Pulmonary artery endothelial cell (primary cell): ENCODE data around the gene RUFY1. TPM values are rescaled to one million over a fixed set of nuclear protein-coding genes. Genes with fewer than 3 reads are reported as not detected.

Experiments used
- DNase-seq: peaks from one replicate; pipeline ENCODE4 v3.0.0-alpha.2; 2011; ENCODE audit warnings: low read depth, low spot score
- total RNA-seq: library from RNA; depleted of rRNA; stranded (reverse); fragments of >200 nt; gene quantifications from 2 replicates; pipeline ENCODE4 v1.2.3, GENCODE V29; 2014

RUFY1 gene
- total RNA-seq, 1 donor from 2014 or later: 46.6 TPM

GRCh38 chr5:179603308-179603707, 53.0 kb downstream of the RUFY1 start:
- no peak for DNase-seq

- no peak for DNase-seq
Measured at GRCh38 chr5:179605026-179605833, 54.9 kb downstream of the RUFY1 start.

- no peak for DNase-seq
Measured at GRCh38 chr5:179606071-179606909, 55.9 kb downstream of the RUFY1 start.

- no peak for DNase-seq
Measured at GRCh38 chr5:179606910-179607159, 56.5 kb downstream of the RUFY1 start.

- no peak for DNase-seq
Measured at GRCh38 chr5:179607160-179607931, 57.0 kb downstream of the RUFY1 start.

- DNase-seq: no peak
Measured at GRCh38 chr5:179608131-179608581, 57.8 kb downstream of the RUFY1 start.

GRCh38 chr5:179609834-179610108, 59.4 kb downstream of the RUFY1 start:
- no peak for DNase-seq

- DNase-seq: no peak
Measured at GRCh38 chr5:179610109-179610902, 60.0 kb downstream of the RUFY1 start.

- no peak for DNase-seq
Measured at GRCh38 chr5:179610903-179611265, 60.5 kb downstream of the RUFY1 start.

- no peak for DNase-seq
Measured at GRCh38 chr5:179612577-179613459, 62.5 kb downstream of the RUFY1 start.

- DNase-seq: no peak
Measured at GRCh38 chr5:179613460-179614071, 63.2 kb downstream of the RUFY1 start.

- DNase-seq: no peak
Measured at GRCh38 chr5:179614745-179615144, 64.4 kb downstream of the RUFY1 start.

- no peak for DNase-seq
Measured at GRCh38 chr5:179615203-179615602, 64.8 kb downstream of the RUFY1 start.

GRCh38 chr5:179616002-179616594, 65.7 kb downstream of the RUFY1 start:
- no peak for DNase-seq

- DNase-seq: no peak
Measured at GRCh38 chr5:179617930-179618329, 67.6 kb downstream of the RUFY1 start.

- no peak for DNase-seq
Measured at GRCh38 chr5:179618923-179619554, 68.7 kb downstream of the RUFY1 start.

GRCh38 chr5:179619776-179620175, 69.4 kb downstream of the RUFY1 start:
- no peak for DNase-seq

- no peak for DNase-seq
Measured at GRCh38 chr5:179620293-179620692, 69.9 kb downstream of the RUFY1 start.

GRCh38 chr5:179620703-179621350, 70.5 kb downstream of the RUFY1 start:
- no peak for DNase-seq
